NCI-H446 (cell line): ENCODE results near the gene MIX23.
"Not testable (repeated sequence)": the region's sequence is repeated elsewhere in the genome, so short reads cannot be mapped to it uniquely, and the experiment has no call there.

Experiments
- DNase-seq, 2 experiments: peaks; one replicate each; lab custom pipeline; 2025; lab: John Stamatoyannopoulos, UW

MIX23 gene

DNA sequence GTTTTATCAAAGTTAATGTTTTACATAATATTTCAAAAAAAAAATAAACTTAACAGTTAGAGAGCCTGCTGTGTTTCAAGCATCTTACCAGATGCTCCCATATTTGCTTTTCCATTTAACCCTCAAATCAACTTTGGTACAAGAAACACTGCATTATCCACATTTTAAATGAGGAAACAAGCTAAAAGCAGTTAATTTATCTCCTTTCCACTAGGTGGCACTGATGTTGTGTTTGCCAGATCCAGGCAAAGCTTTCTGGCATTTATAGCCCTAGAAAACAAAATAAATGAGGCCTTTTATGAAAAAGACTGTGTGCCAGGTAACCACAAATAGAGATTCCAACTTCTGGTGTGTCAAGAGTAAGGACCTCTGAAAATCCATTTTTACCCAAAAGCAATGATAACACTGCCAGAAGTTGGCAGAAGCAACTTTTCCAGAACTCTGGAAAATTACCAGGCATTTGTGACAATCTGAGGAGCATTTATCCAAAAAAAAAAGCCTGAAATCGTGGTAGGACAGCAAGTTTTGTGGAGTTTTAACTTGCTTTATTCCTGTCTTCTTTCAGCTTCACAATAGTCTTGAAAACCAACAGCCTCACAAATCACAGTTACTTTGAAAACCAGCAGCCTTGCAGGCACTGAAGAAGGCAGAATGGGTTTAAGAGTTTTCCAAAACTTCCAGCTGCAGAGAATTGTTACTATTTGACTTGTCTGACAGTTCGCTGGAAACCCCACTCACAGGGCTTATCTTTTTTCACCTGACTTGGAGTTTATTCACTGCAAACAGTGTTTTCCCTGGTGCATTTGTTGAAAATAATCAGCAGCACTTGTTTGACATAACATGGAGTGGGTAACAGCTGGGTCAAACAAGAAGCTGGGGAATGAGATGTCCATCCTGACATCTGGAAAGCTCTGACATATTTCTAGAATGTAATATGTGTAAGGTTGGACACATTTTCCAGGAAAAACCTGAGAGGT lies 10.1 kb upstream of the MIX23 start:
- peak in 1 of 2 experiments; percentile 69 for DNase-seq

DNA sequence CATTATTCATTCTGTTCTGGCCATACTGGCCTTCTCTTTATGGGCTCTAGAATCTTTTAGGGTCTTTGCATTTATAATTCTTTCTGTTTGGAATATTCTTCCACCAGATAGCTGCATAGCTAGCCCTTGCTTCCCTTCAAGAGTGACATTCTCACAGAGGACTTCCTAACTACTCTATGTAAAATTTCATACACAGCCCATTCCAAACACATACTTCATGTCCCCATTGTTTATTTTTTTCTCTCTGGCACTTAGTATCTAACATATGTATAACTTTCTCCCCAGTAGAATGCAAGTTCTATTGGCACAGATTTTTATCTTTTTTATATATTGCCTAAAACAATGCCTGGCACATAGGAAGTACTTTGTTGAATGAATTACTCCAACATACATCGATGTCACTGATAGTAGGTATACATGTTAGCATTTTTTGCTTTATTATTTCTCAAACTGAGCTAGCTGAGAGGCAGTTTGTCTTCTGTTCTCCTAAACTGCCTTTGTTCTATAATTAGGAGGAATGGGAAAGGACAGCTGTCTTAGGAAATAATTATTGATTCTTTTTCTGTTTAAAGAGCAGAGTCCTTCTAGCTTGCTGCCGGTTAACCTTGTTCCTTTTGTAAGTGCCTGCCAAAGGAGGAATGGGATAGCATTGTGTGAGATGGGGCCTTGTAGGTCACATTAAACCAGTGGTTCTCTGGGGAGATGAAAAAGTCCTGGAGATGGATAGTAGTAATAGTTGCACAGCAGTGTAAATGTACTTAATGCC lies 8.8 kb upstream of the MIX23 start:
- DNase-seq, result no peak

DNA sequence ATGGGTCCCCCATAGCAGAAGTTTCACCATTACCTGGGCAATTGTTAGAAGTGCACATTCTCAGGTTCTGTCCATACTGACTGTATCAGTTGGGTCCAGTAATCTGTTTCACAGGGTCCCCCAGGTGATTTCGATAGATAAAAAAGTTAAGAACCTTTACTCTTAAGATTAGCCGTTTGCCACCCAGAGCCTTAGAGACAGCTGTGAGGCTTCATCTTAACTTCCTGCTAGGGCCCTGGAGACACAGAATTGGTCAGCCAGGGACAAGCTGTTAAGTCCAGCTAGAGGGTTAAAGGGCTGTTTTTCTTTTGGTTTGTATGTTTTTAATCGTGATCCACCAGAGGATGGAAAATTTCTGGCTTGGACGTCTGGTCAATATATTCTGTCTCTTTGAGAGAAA lies 7.6 kb upstream of the MIX23 start:
- no peak for DNase-seq

DNA sequence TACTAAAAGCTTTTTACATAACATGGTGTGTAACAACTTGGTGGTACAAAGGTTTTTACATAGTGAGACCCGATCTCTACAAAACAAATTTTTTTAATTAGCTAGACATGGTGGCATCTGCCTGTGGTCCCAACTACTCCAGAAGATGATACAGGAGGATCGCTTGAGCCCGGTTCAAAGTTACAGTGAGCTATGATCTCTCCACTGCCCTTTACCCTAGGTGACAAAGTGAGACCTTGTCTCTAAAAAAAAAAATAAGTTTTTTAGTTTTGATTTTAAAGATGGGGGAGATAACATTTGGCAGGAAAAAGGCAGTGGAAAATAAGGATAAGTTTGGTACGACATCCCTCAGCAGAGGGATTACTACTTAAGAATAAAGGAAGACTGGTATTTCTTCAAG lies 6.9 kb upstream of the MIX23 start:
- no peak for DNase-seq

DNA sequence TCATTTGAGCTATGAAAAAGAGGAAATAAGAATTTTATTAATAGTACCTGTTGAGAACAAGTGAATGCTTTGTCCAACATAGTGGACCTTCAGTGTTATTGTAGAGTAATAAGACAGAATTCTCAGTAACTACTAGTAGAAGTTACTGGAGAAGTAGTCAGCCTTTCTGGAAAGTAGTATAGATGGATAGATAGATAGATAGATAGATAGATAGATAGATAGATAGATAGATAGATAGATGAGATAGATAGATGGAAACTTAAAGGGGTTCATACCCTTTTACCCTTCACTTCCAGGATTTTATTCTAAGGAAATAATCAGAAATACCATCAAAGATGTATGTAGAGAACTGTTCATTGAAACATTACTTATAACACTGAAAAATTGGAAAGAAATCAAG lies 6.2 kb upstream of the MIX23 start:
- DNase-seq, result no peak

DNA sequence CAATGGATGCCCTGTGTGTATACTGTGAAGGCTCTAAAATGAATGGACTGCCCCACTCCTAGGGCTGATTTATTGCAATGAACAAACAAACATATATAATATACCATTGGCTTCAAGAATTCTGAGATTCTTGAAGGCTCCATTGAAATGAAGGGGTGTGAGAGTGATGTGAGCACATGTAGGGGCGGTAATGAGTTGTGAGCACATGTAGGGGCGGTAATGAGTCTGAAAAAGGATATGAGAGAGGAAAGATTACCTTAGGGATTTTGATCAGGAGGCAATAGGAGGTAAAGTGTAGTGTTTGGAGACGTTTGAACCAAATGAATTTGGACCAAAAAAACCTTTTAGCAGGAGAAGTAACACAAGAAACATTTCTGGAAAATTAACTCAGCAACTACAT lies 4.7 kb upstream of the MIX23 start:
- no peak for DNase-seq

DNA sequence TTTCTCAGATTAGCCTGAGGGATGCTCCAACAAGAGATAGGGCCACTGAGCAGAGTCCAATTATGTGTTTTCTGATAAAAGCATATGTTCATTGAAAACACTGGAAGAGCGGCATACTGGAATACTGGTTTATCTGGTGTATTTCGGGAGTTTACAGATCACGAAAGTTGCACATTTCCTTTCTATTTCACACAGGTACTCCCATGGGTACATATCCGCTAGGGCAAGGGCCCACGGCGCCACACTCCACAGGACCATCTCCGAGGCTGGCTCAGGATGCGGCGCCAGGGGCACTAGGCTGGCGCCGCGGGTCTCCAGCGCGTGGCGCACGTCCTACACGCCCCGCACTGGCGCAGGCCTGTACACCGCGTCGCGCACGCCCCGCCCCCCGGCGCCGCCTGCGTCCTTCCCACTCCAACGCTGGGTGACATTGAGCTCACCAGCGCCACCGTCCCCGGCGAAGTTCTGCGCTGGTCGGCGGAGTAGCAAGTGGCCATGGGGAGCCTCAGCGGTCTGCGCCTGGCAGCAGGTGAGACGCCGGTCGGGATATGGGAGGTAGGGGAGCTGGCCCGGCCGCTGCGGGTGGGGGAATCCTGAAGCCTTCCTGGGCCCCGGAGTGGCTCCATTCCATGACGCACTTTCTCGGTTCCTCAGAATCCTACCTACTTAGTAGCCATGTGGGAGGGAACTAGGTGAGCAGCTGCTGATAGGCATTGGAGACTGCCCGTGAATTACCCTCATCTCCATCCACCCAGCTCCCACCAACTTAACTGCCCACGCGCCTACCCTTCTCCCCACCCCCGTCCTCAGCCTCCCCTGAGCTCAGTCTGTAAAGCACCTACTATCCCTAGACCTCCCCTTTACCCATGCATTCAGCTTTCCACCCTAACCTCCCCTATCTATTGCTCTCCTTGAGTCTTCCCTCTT lies 1.0 kb upstream of the MIX23 start, which contains the start of gene FAM162A:
FAM162A (plus strand) TSS at position 412 of the 927 bp plus-strand sequence; CDS start at position 496, 84 bp downstream.
- DNase-seq, result peak; percentile 91 to 97

DNA sequence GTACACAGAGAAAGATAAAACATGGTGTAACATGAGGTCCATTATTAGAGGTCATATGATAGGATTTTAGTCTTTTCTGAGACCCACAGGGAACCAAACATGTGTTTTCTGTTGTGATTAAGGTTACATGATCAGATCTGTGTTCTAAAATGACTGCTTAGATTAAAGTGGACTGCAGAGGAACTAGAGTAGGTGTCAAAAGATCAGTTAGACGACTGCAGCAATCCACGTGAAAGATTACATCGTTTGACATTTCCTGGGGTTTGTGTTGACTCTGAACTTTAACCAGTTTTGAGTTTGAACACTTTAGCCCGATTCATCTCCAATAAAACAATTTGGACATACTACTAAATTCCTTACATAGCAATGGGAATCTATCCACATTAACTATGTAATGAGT lies 5.1 kb downstream of the MIX23 start:
- no peak for DNase-seq

DNA sequence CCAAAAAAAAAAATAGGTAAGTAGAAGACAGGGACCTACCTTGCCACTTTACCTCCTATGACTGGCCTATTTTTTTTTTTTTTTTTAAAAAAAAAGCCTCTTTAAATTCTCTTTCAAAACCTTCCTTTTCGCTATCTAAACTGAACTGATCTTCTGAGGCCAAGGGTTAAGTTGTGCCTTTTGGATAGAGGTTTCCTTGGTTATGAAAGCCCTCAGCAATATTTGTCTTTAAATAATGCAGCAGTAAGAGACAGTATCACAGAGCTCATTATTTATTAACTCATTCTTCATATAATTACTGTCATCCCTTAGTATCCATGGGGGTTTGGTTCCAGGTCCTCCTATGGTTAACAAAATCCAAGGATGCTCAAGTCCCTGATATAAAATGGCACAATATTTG lies 9.0 kb downstream of the MIX23 start:
- DNase-seq, result no peak

DNA sequence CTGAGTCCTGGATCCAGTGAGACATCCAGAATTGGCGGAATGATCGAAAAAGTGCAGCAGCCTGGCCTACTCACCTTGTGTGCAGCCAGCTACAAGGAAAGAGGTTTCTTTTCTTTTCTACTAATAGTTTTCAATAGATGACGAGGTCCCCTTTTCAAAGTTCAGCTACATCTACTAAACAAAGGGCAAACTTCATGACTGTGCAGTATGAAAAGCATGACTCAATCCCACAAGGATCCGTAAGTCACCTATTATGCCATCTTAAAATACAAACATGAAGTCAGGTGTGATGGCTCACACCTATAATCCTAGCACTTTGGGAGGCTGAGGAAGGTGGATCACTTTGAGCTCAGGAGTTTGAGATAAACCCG lies 16.7 kb downstream of the MIX23 start:
- DNase-seq, result no peak

DNA sequence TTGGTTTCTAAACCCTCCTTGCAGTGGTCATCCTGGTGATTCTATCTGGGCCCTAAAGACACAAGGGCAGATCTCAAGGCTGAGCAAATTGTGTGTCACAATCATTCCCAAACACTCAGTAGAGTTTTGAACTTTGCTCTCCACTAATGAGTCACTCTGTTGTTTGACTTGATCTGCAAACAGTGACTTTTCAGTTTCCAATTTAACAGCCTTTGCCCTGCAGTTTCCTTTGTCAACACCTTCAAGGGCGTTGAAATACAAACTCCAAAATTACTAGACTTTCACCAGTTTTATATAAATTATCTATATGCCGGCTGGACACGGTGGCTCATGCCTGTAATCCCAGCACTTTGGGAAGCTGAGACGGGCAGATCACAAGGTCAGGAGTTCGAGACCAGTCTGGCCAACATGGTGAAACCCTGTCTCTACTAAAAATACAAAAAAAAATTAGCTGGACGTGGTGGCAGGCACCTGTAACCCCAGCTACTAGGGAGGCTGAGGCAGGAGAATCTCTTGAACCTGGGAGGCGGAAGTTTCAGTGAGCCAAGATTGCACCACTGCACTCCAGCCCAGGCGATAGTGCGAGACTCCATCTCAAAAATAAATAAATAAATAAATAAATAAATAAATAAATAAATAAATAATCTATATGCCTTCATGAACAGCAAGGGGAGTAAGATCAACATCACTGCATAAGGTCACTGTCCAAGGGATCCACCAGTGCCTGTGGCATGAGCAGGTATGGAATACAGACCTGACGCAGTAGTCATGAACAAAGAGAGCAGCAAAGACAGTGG lies 17.3 kb downstream of the MIX23 start:
- DNase-seq, result not testable (repeated sequence)

DNA sequence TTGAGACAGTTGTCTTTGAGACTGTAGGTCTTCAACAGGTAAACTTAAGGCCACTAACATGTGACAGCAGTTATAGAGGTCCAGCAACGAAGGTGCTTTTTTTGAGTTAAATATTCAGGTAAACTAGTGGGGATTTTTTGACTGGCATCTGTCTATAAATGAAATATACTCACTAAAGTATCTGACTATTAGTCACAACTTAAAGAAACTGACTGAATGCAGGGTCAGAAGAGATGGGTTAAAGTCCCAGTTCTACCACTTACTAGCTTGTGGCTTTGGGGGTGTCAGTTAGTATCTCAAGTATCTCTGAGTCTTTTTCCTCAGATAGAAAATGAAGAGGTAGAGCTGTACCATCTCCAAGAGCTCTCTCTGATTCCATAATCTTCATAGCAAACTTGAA lies 18.0 kb downstream of the MIX23 start:
- DNase-seq, result no peak

DNA sequence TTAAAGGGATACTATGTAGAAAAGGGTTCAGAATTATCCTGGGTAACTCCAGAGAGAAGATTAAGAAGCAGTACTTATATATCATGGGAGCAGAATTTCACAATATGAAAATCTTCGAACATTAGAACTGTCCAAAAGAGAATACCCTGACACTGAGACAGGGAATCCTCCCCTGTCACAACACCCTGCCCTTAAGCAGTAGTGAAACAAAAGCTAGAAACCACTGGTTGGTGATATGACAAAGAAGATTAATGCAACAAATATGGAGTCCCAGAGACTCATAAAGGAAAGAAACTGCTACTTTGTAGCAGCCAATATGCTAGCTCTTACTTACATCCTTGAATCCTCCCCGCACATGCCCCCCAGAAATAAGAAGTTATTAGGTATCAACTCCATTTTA lies 18.5 kb downstream of the MIX23 start:
- DNase-seq, result no peak

DNA sequence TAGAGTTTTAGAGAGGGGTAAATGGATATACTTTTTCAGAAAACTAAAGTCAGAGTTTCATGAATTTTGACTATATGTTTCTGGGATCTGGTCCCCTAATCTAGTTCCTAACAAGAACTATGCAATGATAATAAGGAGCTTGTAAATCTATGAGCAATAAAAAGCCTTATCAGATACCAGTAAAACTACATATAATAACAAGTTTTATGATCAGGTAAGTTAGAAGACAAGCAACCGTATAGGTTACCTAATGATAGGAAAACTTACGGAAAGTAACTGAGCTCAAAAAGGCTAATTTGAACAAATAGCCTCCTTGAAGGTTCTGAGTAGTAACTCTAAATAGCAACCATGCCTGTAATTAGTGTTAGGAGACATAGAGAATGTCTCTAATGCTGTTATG lies 21.0 kb downstream of the MIX23 start:
- DNase-seq, result no peak

DNA sequence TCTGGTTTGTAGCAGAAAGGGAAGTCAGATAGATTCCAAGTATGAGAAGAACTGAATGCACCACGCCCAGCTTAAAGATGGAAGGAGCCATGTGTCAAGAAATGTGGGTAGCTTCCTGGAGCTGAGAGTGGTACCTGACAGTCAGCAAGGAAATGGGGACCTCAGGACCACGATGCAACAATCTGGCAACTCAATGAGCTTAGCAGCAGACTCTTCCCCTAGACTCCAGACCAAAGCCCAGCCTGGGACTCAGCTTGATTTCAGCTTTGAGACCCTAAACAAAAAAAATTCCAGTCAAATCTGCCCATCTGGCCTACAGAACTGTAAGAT lies 24.4 kb downstream of the MIX23 start:
- peak in 1 of 2 experiments; percentile 6 for DNase-seq

DNA sequence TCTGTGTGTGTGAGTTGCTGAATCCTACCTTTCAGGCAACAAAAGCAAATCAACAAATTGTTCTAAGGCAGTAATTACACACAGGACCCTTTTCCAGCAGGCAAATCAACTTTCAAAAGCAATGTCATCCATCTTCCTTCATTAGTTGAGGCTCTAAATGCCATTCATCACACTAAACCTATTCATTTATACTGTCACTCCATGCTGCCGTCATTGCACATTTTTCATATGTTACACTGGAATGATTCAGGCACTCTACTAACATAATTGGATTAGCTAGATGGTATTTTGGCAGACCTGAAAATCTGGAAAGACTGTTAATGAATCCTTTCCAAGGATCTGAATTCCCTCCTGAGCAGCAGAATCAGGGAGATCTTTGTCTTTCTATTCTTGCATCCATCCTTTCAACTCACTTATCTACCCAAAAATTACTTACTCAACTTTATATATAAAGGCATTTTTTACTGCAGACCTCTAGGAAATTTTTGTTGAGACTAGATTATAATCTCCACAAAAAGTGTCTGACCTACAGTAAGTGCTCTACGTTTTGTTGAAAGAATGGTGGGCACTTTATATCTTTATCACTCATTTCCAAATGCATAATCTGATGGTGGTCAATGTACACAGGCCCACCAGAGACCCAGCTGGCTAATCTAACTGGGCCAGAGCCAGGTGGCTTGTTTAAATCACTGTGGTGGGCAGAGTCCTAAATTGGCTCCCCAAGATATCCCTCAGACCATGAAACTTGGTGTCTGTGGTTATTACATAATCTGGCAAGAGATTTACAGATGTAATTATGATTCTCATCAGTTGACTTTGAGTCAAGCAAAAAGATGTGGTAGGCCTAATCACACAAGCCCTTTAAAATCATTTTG lies 25.0 kb downstream of the MIX23 start:
- DNase-seq, result peak; percentile 40 to 68

DNA sequence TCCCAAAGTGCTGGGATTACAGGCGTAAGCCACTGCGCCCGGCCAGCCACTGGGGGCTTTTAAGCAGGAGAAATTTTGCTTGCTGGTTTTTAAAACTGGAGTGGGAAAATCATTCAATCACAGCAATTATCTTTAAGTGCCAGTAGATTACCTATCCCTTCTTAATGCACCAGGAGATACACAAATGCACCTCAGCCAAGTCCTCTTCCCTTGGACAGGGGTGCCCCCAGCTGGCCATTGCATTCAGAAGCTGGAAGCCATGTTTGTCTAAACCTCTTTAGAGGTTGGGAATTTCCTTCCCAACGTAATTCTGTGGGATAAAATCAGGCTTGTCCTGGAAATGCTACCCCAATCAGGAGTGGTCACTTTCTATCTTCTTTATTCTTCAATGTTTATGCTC lies 26.6 kb downstream of the MIX23 start:
- DNase-seq, result peak; percentile 4 to 53

DNA sequence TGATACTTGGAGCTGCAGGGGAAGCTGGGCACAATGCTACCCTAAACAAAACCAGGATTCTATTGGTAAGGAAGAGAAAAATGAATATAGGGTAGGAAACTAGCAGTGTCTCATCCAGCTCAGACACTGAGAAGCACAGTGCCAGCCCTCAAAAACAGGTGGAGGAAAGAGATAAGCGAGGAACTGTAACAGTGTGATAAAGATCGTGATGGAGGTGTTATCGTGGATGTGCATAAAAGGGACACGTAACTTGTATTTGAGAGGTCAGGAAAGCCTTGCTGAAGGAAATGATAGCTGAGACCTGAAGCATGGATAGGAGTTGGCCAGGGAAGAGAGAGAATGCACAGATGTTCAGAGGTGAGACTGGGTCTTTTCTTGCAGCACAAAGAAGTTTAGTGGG lies 27.4 kb downstream of the MIX23 start:
- no peak for DNase-seq

DNA sequence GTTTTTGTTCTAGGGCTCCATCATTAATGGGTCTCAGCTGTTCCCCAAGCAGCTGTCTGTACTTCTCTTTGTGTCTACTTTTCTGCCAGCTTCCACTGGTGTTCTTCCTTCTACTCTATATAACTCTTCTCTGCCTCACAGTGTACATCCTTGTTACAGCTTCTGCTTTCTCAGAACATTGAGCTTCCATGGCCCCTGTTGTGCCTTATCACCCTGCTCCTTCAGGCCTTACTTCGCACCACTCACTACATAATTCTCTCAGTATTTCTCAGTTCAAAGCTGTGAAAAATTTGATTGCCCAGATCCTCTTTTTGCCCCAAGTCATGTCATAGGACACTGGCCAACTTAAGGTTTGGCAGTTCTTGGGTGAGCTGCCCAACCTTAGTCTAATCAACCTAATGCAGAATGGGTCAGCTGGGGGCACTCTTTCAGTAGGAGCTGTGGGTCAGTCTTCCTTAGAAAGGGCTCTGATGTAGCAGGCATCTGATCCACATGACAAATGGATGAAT lies 29.1 kb downstream of the MIX23 start:
- no peak for DNase-seq

DNA sequence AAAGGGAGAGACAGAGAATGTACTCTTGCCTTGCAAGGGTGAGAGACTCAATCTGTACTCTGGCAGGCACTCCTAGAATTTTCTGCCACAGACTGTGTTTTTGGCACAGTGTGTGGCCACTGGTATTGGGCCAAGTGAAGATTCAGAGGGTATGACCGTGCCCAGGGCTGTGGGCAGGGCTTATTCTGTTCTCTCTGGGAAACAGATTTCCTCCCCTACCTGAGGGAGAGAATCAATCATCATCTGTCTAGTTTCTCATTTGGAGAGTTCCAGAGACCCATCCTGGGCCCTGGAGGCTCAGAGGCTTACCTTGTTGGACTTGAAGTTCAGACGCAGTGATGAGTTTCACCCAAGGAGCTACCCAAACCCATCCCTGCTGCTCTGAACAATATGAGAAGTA lies 29.8 kb downstream of the MIX23 start:
- DNase-seq, result peak; percentile 80 to 91
